ENCODE data around the gene HECW1.

HECW1 gene

GRCh38 chr7:43585562-43585961 is 473.1 kb downstream of the HECW1 start:
- no peak for TF ChIP-seq POLR2AphosphoS5 (IDR thresholded peaks at IDR 0.05; ENCODE audit: low read depth, low read length)
- TF ChIP-seq, protein P1, sequence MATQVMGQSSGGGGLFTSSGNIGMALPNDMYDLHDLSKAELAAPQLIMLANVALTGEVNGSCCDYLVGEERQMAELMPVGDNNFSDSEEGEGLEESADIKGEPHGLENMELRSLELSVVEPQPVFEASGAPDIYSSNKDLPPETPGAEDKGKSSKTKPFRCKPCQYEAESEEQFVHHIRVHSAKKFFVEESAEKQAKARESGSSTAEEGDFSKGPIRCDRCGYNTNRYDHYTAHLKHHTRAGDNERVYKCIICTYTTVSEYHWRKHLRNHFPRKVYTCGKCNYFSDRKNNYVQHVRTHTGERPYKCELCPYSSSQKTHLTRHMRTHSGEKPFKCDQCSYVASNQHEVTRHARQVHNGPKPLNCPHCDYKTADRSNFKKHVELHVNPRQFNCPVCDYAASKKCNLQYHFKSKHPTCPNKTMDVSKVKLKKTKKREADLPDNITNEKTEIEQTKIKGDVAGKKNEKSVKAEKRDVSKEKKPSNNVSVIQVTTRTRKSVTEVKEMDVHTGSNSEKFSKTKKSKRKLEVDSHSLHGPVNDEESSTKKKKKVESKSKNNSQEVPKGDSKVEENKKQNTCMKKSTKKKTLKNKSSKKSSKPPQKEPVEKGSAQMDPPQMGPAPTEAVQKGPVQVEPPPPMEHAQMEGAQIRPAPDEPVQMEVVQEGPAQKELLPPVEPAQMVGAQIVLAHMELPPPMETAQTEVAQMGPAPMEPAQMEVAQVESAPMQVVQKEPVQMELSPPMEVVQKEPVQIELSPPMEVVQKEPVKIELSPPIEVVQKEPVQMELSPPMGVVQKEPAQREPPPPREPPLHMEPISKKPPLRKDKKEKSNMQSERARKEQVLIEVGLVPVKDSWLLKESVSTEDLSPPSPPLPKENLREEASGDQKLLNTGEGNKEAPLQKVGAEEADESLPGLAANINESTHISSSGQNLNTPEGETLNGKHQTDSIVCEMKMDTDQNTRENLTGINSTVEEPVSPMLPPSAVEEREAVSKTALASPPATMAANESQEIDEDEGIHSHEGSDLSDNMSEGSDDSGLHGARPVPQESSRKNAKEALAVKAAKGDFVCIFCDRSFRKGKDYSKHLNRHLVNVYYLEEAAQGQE (IDR thresholded peaks at IDR 0.05; ENCODE audit: insufficient read depth in 1 of 2, low read depth in 2 of 2, low read length in 2 of 2): no peak
- no peak for TF ChIP-seq FOXP2 (optimal IDR thresholded peaks at IDR 0.05; ENCODE audit: borderline replicate concordance, extremely low read depth, extremely low read length, insufficient read depth)
- TF ChIP-seq TAF1 (IDR thresholded peaks at IDR 0.05; ENCODE audit: borderline replicate concordance, insufficient read depth, low read length): no peak

- TF ChIP-seq SIN3A (IDR thresholded peaks at IDR 0.05; ENCODE audit: borderline replicate concordance, insufficient read depth, low read length) (no peak), TAF1 (IDR thresholded peaks at IDR 0.05; ENCODE audit: borderline replicate concordance, insufficient read depth, low read length) (no peak), FOXP2 (optimal IDR thresholded peaks at IDR 0.05; ENCODE audit: borderline replicate concordance, extremely low read depth, extremely low read length, insufficient read depth) (no peak), POLR2AphosphoS5 (IDR thresholded peaks at IDR 0.05; ENCODE audit: low read depth, low read length) (no peak)
- TF ChIP-seq, protein P1 (IDR thresholded peaks at IDR 0.05; ENCODE audit: insufficient read depth in 1 of 2, low read depth in 2 of 2, low read length in 2 of 2): no peak
These were observed 473.9 kb downstream of the HECW1 start for GRCh38 chr7:43586251-43586900.

DNA sequence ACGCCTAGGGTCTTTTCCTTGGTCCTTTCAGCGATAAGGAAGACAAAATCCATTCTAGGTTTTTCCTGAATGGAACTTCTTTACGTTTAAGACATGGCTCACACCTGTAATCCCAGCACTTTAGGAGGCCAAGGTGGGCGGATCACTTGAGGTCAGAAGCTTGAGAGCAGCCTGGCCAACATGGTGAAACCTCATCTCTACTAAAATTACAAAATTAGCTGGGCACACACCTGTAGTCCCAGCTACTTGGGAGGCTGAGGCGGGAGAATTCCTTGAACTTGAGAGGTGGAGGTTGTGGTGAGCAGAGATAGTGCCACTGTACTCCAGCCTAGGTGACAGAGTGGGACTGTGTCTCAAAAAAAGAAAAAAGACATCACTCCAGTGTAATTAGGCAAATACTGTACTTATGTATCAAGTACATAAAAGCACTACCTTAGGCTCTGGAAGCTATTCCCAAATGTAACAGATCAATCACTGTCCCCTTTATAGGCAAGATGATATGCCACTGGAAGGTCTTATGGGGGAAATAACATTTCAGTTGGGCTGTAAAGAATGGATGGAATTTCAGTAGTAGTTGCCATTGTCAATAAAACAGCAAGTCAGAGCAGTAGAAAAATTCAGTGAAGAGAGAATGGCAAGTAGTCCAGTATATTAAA is 476.2 kb downstream of the HECW1 start:
- TF ChIP-seq FOXP2 (optimal IDR thresholded peaks at IDR 0.05; ENCODE audit: borderline replicate concordance, extremely low read depth, extremely low read length, insufficient read depth) (no peak), SIN3A (IDR thresholded peaks at IDR 0.05; ENCODE audit: borderline replicate concordance, insufficient read depth, low read length) (no peak), TAF1 (IDR thresholded peaks at IDR 0.05; ENCODE audit: borderline replicate concordance, insufficient read depth, low read length) (no peak)
- TF ChIP-seq, protein P1 (IDR thresholded peaks at IDR 0.05; ENCODE audit: insufficient read depth in 1 of 2, low read depth in 2 of 2, low read length in 2 of 2): no peak

- TF ChIP-seq FOXP2 (optimal IDR thresholded peaks at IDR 0.05; ENCODE audit: borderline replicate concordance, extremely low read depth, extremely low read length, insufficient read depth) (no peak), TAF1 (IDR thresholded peaks at IDR 0.05; ENCODE audit: borderline replicate concordance, insufficient read depth, low read length) (no peak), SIN3A (IDR thresholded peaks at IDR 0.05; ENCODE audit: borderline replicate concordance, insufficient read depth, low read length) (no peak), POLR2AphosphoS5 (IDR thresholded peaks at IDR 0.05; ENCODE audit: low read depth, low read length) (no peak)
- TF ChIP-seq, protein P1 (IDR thresholded peaks at IDR 0.05; ENCODE audit: insufficient read depth in 1 of 2, low read depth in 2 of 2, low read length in 2 of 2): no peak
These were observed 476.7 kb downstream of the HECW1 start for GRCh38 chr7:43589133-43589478.
